PC-3 (cell line): Measurements from ENCODE around the gene NTM.

Experiments used
- EZH2 ChIP-seq: fragments of 300-600 bp; sonication (generic); IDR thresholded peaks from one replicate; pipeline ENCODE4 v1.6.1; 2017; ENCODE audit warnings: antibody characterized with exemption, mild to moderate bottlenecking, low read length; ENCODE audit not compliant: unreplicated experiment
- TF ChIP-seq, protein P1 (sequence below): fragments of 300-600 bp; sonication (generic); conservative IDR thresholded peaks from 2 replicates; pipeline ENCODE4 v1.5.1; 2017; ENCODE audit warnings: antibody characterized with exemption, low read depth, mild to moderate bottlenecking, low read length

DNA sequence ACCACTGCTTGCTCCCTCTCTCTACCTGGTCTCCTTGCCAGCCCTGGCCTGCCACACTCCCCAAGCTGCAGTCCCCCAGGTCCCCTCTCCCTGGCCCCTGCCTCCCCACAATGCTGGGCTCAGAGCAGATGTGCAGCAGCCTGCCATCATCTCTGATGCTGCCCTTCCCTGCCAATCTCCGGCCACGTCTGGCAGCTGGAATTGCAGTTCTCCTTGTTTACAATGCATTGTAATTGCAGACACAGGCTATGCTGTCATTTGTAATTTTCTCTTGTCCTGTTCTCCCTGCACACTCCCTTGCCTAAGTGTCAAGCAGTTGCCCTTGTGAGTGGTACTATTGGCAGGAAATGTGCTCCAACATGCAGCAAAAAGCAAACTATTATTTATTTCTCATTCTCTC is 222.3 kb downstream of the NTM start:
- TF ChIP-seq, protein P1, sequence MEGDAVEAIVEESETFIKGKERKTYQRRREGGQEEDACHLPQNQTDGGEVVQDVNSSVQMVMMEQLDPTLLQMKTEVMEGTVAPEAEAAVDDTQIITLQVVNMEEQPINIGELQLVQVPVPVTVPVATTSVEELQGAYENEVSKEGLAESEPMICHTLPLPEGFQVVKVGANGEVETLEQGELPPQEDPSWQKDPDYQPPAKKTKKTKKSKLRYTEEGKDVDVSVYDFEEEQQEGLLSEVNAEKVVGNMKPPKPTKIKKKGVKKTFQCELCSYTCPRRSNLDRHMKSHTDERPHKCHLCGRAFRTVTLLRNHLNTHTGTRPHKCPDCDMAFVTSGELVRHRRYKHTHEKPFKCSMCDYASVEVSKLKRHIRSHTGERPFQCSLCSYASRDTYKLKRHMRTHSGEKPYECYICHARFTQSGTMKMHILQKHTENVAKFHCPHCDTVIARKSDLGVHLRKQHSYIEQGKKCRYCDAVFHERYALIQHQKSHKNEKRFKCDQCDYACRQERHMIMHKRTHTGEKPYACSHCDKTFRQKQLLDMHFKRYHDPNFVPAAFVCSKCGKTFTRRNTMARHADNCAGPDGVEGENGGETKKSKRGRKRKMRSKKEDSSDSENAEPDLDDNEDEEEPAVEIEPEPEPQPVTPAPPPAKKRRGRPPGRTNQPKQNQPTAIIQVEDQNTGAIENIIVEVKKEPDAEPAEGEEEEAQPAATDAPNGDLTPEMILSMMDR = no peak
- no peak for TF ChIP-seq EZH2
